H1 (cell line): ENCODE results near the gene PRG3. TPM values are rescaled to one million over a fixed set of nuclear protein-coding genes. Genes with fewer than 3 reads are reported as not detected.

ENCODE experiments used
- RXRA ChIP-seq: IDR thresholded peaks from 2 replicates; pipeline ENCODE4 v1.6.1; 2011; ENCODE audit warnings: low read depth, mild to moderate bottlenecking, low read length, moderate library complexity; ENCODE audit not compliant: insufficient read depth
- polyA plus RNA-seq, 7 experiments: library from polyadenylated mRNA; depleted of rRNA in 3 of 7; stranded (reverse) in 5 of 7; unstranded in 2 of 7; fragments of >200 nt in 5 of 7; fragments of 200-250 nt in 2 of 7; gene quantifications; 1 replicate in 5 of 7; 2 replicates in 1 of 7; 4 replicates in 1 of 7; pipeline versions ENCODE4 v1.2.1 to v1.2.3, GENCODE V29; 2011 to 2013; ENCODE audit warnings: missing spikeins in 2 of 7, mixed read lengths in 2 of 7
- total RNA-seq: library from RNA; stranded (reverse); fragmentation: NEBNext Ultra II Directional; extraction: Animal tissue kit (Norgen Biotek cat#: 25700); gene quantifications from 2 replicates; pipeline ENCODE4 v1.2.1, GENCODE V29; 2021

Gene PRG3
- total and polyA plus RNA-seq, 2 of the 8 experiments (the other 6 are each of a cell fraction or from before 2014, with no cell fraction given), result not detected

DNA sequence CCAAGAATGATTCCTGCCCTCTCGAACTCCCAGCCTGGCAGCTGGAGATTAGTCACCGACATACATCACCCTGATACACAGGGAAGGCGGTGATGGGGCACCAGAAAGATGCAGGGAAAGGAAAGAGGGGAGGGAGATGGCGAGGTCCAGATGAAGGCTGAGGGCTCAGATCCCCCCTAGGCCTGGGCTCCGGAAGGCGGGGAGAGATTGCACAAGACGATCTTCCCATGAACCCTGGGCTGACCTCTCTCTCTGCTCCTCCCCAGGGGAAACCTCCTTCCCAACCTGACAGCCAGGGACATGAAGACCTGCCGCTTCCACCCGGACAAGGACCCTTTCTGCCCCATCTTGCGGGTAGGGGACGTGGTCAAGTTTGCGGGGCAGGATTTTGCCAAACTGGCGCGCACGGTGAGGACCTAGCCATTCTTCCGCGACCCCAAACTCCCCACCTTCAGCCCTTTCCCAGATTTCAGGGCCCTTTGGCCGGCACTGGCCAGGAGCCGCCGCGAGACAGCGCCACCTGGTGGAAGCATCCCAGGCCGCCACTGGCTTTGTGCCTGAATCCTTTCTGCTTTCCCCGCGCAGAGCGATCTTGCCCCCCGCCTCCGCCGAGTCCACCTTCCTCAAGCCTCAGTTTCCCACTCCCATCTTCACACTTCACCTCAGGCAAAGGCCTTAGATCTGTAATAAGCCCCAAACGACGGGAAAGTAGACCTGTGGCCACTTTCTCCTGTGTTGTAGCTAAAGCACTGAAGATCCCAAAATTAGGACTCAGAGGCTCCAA lies 31.3 kb downstream of the PRG3 start (continued):
- no peak for TF ChIP-seq RXRA
